Stomach (tissue), 4 donors: ENCODE measurements around the gene KLK13.

Experiments
- POLR2A ChIP-seq, 4 donors: fragments of 450-650 bp; IDR thresholded peaks; one replicate each; pipeline ENCODE4 v1.6.1; 2016; ENCODE audit warnings: antibody characterized with exemption in 4 of 4, control low read depth in 2 of 4, mild to moderate bottlenecking in 1 of 4, moderate library complexity in 1 of 4
- POLR2AphosphoS5 ChIP-seq, 3 donors: sonication (generic); formaldehyde crosslinking; IDR thresholded peaks; one replicate each; pipeline ENCODE4 v1.6.1; 2016; ENCODE audit warnings: antibody characterized with exemption in 3 of 3
- TF ChIP-seq, protein P1 (sequence below), 7 experiments: fragments of 450-650 bp in 4 of 7; fragments of 200-600 bp in 3 of 7; sonication (generic) in 3 of 7; IDR thresholded peaks; one replicate each; pipeline ENCODE4 v1.5.1; 2016 to 2019; ENCODE audit warnings: antibody characterized with exemption in 7 of 7, control low read depth in 2 of 7, mild to moderate bottlenecking in 1 of 7

DNA sequence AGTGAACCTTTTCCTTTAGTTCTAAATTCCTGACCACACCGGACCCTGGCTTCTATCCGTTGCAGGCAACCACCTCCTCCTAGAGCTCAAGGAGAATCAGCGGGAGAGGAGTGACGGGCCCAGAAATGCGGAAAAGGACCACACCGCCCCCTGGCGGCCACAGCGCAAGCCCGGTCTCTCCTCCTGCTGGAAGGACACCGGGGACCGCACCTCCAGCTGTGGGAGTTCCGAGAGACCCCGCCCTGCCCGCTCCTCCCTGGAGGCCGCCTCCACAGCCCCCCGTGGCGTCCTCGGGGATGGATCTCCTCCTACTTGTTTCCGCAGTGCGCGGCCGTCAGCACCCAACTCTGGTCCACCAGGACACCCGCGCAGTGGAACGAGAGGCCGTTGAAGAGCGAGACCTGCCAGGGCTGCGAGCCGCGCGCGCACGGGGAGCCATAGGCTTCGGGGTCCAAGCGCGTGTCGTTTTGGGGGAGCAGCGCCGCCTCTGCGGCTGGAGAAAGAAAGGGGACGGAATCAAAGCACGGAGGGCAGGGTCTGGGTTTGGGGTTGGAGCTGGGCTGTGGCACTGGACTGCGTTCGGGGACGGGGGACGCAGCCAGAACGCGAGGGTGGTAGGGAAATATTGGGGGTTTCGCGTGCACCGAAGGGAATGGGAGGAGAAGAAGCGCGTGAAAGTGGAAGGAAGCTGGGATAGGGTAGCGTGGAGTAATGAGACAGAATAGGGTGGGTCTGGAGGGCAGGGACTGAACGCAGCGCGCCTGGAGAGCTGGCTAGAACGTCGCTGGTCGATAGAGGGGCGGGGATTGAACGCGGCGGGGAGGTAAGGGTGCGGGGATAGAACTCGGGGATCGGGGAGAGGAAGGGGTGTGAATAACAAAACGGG lies 47.9 kb downstream of the KLK13 start:
- TF ChIP-seq, protein P1, sequence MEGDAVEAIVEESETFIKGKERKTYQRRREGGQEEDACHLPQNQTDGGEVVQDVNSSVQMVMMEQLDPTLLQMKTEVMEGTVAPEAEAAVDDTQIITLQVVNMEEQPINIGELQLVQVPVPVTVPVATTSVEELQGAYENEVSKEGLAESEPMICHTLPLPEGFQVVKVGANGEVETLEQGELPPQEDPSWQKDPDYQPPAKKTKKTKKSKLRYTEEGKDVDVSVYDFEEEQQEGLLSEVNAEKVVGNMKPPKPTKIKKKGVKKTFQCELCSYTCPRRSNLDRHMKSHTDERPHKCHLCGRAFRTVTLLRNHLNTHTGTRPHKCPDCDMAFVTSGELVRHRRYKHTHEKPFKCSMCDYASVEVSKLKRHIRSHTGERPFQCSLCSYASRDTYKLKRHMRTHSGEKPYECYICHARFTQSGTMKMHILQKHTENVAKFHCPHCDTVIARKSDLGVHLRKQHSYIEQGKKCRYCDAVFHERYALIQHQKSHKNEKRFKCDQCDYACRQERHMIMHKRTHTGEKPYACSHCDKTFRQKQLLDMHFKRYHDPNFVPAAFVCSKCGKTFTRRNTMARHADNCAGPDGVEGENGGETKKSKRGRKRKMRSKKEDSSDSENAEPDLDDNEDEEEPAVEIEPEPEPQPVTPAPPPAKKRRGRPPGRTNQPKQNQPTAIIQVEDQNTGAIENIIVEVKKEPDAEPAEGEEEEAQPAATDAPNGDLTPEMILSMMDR (IDR thresholded peaks at IDR 0.05): peak in 5 of 7 experiments; percentile 31 to 81 (median 66)
- no peak for TF ChIP-seq POLR2A (IDR thresholded peaks at IDR 0.05)
- TF ChIP-seq POLR2AphosphoS5 (IDR thresholded peaks at IDR 0.05): no peak
